Right ventricle myocardium superior (tissue), 1 donor: ENCODE results near the gene MTR. TPM values are rescaled to one million over a fixed set of nuclear protein-coding genes. Genes with fewer than 3 reads are reported as not detected.

ENCODE experiments used
- ATAC-seq: fragments of 200-7000 bp; cut with Tn5 transposase; one replicate; pipeline ENCODE4 v1.9.1; 2020; ENCODE audit warnings: mild to moderate bottlenecking; ENCODE audit not compliant: poor library complexity
- DNase-seq: peaks from one replicate; pipeline ENCODE4 v3.0.0-alpha.2; 2020
- intact Hi-C: fragments of 100-400 bp; cut with DNase I; formaldehyde crosslinking; loops from one replicate; pipeline ENCODE4 v1.11.2; 2022
- total RNA-seq: library from RNA; stranded (reverse); fragmentation: NEBNext Ultra II Directional; extraction: Animal tissue kit (Norgen Biotek cat#: 25700); gene quantifications from one replicate; pipeline ENCODE4 v1.2.1, GENCODE V29; 2021
- donor health status: DM: no; HTN: yes; CAD: no; lungs with severe emphysema.

The MTR gene
- total RNA-seq, 1 donor from 2014 or later = 47.2 TPM

DNA sequence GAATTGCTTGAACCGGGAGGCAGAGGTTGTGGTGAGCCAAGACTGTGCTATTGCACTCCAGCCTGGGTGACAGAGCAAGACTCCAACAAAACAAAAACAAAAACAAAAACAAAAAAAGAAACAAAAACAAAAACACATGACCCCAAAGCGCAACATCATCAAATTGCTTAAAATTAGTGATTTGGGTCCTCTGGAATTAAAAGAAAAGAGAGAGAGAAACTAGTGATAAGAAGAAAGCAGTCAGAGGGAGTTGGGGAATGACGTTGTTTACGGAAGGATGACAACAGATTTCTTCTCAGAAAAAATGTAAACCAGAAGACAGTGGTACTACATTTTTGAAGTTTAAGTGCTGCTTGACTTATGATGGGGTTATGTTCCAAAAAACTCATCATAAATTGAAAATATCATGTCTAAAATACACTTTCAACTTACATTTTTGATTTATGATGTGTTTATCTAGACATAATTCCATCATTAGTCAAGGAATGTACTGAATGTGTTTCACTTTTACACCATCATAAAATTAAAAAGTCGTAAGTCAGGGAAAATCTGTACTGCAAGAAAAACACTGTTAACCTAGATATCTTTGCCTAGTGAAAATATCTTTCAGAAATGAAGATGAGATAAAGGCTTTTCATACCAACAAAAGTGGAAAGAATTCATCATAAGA lies 121.2 kb downstream of the MTR start:
- no peak for DNase-seq
- no peak for ATAC-seq
- intact Hi-C loops = no loop called here

DNA sequence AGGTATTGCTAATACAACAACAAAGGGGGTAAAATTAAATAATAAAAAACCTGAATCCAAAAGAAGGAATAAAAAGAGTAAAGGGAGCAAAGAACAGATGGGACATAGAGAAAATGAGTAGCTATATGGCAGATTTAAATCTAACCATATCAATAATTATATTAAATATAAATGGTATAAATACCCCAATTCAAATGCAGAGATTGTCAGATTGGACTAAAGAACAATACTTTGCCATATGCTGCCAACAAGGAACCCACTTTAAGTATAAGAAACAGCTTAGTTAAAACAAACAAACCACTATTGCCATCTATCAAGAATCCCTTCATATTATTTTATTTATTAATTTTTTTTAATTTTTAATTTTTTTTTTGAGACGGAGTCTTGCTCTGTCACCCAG lies 122.4 kb downstream of the MTR start:
- no peak for ATAC-seq

DNA sequence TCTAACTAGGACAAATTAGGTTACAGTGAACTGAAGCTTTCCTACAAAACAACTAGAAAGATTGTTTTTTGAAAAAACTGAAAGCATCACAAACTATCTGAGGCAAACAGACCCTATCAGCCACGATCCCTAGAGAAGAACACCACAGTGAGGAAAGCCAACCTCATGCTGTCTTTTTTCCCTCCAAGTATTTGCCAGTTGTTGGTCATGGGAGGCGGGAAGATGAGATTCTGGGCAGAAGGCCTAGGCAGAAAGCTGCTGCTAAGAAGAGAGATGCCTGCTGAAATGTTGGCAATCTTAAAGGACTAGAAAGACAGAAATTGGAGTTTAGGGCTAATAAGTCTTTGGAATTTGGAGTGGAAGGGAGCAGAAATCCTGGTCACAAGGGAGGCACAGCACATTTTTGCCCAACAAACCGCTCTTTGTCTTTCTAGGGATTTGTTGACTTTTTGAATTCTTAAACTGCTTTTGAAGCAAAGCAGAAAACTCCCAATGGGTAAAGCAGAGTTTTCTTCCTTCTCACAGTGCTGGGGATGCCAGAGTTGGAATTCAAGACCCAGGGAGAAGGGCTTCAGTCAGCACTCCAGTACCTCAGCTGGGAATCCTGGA lies 125.3 kb downstream of the MTR start:
- ATAC-seq (no peak), DNase-seq (no peak)
- intact Hi-C loops = no loop called here

More for the DNA sequence above, 122.4 kb downstream of the MTR start:
- no peak for DNase-seq
- intact Hi-C loops = no loop called here

DNA sequence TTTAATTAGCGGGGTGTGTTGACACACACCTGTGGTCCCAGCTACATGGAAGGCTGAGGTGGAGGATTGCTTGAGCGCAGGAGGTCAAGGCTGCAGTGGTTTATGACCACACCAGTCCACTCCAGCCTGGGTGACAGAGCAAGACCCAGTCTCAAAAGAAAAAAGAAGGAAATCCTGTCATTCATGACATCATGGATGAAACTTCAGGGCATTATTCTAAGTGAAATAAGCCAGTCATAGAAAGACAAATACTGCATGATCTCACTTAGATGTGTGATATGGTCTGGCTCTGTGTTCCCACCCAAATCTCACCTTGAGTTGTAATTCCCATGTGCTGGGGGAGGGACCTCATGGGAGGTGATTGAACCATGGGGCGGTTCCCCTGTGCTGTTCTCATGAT lies 126.5 kb downstream of the MTR start:
- ATAC-seq = no peak
- intact Hi-C loops = no loop called here
- DNase-seq = no peak

DNA sequence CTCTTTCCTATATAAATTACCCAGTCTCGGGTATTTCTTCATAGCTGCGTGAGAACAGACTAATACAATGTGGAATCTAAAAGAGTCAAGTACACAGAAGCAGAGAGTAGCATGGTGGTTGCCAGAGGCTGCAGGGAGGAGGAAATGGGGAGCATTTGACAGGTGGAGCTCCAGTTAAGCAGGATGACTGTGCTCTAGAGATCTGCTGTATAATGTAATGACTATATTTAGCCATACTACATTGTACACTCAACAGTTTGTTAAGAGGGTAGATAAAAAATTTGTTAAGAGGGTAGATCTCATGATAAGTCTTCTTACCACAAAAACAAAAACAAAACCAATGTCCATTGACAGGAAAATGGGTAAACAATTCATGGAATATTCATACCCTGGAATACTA lies 127.1 kb downstream of the MTR start:
- ATAC-seq (peak; percentile 66), DNase-seq (no peak)
- intact Hi-C loops = no loop called here

DNA sequence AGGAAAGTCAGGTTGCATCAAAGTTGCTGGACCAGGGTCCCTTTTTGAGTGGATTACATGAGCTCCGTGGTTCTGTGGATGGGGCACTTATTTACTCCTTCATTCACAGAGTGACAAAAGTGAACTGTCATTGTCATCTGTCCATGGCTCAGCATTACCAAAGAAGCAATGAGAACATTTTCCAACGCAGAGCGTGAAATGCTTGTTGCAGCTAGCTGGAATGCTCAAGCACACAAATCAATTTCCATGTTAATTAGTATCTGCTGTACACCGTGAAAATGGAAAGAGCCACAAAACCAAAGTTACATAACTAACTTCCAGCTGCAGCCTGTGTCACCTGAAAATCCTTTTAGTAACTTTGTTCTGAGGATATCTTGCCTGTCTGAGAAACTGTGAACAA lies 130.3 kb downstream of the MTR start:
- ATAC-seq (no peak), DNase-seq (no peak)
- intact Hi-C loops = no loop called here

DNA sequence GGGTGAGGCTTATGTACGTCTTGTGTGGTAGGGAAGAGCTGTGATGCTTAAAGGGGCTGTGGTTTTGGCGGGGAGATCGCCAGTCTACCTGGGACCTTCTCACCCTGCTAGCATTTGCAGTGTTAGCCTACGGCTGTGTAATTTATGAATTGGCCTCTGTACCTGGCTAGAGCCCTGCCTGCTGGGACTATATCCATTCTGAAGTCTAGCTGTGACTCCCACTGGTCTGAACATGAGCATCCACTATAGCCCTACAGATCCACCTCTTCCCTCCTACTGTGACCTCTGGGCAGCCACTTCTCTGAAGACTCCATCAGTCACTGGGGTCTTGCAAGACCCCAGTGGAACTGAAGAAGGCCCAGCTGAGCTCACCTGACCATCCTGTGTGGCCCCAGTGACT lies 135.4 kb downstream of the MTR start:
- ATAC-seq = no peak

DNA sequence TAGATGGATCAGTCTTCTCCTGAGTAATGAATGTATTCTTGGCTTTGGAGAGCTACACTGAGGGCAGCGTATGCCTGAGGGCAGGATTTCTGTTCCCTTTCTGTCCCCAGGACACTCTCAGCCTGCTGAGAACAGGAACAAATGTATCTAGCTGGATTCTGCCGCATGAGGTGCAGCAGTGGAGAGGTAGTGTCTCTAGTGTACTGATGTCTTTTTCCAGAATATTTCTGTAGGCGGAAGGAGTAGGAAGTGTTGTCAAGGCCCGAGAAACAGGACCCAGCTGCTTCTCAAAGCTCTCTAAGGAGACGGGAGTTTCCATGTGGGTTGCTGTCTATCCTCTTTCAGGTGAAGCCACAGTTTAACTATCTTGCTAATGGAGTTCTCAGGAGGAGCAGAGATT lies 143.7 kb downstream of the MTR start:
- ATAC-seq = peak; percentile 75

More for the DNA sequence above, 135.4 kb downstream of the MTR start:
- no peak for DNase-seq
- intact Hi-C loops = no loop called here

DNA sequence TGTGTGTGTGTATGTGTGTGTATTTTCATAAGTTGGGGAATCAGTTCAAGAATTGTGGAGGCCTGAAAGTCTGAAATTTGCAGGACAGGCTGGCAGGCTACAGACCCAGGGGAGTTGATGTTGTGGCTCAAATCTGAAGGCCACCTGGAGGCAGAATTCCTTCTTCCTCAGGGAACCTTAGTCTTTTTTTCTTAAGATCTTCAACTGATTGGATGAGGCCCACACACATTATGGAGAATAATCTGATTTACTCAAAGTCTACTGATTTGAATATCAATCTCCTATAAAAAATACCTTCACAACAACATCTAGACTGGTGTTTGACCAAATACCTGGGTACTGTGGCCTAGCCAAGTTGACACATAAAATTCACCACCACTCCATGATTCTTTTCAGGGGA lies 147.3 kb downstream of the MTR start:
- ATAC-seq (no peak), DNase-seq (no peak)
- intact Hi-C loops = no loop called here

More for the DNA sequence above, 143.7 kb downstream of the MTR start:
- no peak for DNase-seq
- intact Hi-C loops = no loop called here

DNA sequence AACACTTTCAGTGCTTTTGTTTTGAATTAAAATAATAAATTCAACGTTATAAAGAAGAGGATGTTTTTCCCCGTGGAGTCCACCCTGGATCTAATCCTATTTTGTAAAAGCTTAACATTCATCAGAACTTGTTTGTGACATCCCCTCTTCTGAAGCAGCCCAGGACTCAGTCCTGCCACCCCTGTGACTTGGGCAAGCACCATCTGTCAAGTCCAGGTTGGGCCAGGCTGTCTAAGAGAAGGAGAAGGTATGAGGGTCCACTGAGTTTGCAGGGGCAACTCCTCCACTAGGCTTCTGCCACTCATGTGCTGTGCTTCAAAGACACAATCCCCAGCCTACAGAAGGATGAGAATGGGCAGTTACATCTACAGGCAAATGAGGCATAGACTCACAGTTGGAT lies 149.5 kb downstream of the MTR start:
- intact Hi-C loops = no loop called here
- no peak for DNase-seq
- no peak for ATAC-seq

DNA sequence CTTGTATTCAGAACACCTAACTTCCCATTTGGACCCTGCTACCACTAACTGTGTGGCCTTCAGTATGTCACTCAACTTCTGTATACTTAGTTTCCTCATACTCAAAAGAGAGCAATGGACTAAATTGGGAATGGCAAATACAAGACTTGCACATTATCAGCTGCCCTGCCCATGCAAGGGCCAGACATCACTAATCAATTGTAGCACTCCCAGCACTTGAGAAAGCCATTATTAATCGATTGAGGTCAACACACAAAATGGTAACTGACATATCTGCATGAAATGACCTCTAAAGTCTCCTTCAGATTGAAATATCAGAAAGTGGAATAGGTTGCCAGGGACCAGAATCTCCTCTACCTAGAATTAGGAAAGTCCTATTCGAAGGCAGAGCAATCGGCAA lies 149.9 kb downstream of the MTR start:
- intact Hi-C loops = no loop called here

DNA sequence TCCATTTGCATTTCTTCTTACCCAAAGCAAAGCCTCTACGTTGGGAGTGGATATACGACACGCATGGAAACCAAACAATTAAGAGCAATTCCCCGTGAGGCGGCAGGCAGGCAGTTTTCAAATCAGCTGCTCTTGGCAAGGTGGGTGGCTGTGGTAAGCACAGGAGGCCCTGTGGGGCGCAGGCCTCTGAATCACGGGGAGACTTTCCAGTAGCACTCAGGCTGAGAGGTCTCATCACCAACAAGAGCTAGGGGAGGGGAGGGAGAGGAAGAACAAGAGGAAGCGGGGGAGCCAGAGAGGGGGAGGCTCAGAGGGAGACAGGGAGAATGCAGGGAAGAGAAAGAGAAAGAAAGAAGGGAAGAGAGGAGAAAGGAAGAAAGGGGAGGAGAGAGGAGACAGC lies 152.7 kb downstream of the MTR start:
- intact Hi-C loops = no loop called here
- DNase-seq (no peak), ATAC-seq (peak; percentile 18)

More for the DNA sequence above, 149.9 kb downstream of the MTR start:
- no peak for DNase-seq
- no peak for ATAC-seq

DNA sequence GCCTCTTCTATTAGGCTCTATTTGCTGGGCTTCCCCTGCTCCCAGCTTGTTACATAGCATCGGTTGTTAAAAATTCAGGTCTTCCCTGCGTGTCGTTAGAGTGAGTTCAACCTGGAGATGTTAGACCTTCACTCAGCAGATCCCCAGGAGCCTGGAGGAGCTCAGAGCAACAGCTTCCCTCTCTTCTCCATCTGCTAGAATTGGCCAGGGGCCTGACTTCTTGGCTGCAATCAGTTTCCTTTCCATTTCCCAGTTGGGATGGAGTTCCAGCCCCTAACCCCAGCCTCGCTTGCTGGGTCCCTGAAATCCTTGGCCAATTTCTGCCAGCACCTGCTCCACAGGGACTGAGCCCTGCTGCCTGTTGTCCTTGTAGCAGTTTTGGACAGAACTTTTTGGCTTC lies 153.3 kb downstream of the MTR start:
- intact Hi-C loops = no loop called here
- ATAC-seq (no peak), DNase-seq (no peak)

DNA sequence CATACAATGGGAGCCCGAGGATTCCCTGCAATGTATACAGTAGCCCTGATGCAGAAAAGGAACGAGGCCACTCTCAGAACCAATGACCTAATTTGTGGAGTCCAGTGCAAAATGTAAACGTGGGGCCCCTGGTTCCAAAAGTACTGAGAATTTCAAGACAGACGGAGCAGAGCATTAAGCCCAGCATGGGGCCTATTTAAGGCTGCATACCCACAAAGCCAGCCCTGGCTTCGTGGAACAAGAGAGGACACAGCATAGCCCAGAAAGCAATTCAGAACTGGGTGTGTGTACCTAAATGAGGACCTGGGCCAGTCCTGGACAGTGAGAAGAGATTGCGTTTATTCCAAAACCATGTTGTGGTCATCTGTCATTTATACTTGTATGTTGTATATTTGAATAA lies 153.9 kb downstream of the MTR start:
- intact Hi-C loops = no loop called here
- ATAC-seq (no peak), DNase-seq (no peak)

DNA sequence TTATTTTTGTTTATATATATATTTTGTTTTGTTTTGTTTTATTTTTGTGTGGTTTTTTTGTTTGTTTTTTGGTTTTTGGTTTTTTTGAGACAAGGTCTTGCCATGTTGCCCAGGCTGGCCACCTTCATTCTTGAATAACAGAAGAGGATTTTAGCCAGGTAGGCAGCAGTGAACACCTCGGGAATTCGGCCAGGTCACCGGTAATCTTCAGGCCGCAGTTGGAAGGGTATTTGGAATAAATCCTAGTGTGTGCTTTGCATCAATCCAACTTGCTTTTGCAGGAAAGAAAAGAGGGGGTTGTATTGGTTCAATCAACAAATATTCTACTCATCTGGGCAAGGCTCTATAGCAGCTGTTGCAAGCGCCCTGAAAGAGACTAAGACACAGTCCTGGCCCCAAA lies 155.3 kb downstream of the MTR start:
- intact Hi-C loops = no loop called here
- ATAC-seq (no peak), DNase-seq (no peak)

DNA sequence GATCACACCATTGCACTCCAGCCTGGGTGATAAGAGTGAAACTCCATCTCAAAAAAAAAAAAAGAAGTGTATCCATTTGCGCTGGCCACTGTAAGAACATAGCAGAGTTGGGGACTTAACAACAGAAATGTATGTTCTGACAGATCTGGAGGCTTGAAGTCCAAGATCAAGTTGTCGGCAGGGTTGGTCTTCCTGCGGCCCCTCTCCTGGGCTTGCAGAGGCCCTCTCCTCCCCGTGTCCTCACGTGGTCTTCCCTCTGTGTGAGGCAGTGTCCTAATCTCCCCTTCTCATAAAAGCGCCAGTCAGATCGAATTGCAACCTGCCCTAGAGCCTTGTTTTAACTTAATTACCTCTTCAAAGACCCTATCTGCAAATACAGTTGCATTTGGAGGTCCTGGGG lies 156.6 kb downstream of the MTR start:
- ATAC-seq (no peak), DNase-seq (no peak)
- intact Hi-C loops = no loop called here

DNA sequence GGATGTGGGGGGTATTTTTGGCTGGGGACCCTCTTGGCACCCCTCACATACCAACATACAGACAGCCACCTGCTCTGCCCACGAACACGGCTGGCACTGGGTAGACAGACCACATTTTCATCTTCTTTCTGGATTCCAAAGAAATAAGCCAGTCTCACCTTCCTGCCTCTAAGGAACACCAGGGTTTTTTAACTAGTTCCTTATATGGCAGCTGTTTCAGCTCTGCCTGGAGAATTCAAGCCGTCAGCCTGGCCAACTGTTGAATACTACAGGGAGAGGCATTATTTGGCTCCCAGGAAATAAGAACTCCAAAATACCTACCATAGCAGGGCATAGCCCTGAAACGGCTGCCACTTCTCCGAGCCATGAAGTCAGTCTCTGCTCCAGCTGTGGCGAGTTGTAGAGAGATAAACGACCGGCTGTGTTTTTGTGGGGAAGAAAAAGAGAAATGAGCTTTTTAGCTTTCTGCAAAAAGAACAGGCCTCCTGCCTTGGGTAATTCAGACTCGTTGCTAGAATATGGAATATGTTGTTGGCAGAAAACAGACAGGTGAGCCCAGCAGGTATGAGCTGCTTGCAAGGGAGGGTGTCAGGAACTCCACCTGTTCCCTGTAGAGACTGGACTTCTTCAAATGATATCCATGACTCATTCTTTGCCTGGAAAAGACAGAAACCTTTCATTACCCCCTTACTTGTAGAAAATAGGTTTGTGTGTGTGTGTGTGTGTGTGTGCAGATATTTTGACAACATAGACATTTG lies 157.3 kb downstream of the MTR start:
- intact Hi-C loops = no loop called here
- DNase-seq = no peak
- ATAC-seq = peak; percentile 28

DNA sequence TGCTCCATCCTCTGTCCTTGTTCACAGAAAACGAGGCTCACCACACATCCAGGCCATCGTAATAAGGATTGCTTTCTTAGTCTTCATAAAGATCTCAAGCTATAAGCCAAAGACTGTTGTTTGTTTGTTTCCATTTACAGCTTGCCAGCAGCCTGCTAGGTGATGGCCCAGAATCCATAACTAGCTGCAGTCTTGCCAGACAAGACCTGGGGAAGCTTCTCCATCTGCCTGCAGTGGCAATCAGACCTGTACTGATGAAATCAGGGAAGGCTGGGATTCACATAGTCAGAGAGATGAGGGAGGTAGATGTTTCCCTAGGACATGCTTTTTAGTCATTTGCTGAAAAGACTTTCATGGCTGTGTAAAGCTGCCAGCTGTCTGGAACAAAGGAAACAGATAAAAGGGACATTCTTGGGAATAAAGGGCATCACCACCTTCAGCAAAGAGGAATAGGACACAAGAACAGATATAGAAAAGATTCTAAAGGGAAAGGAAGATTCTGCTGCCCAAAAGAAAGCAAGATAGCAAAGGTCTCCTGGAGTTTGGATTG lies 158.1 kb downstream of the MTR start:
- ATAC-seq = no peak
- intact Hi-C loops = no loop called here
- no peak for DNase-seq
